Stimulated activated effector memory CD8-positive, alpha-beta T cell treated with anti-CD3 and anti-CD28 coated beads, Interleukin-12 subunit alpha, Interleukin-12 subunit beta, amount 100 ng/mL, for 72 hours (primary cell): ENCODE data around the gene MSI2.

Experiments
- ATAC-seq: fragments of 150-1000 bp; cut with Tn5 transposase; 2 replicates; pipeline ENCODE4 v1.10.0; 2021
- DNase-seq, 2 donors: peaks; one replicate each; pipeline ENCODE4 v3.0.0; 2021 to 2022; ENCODE audit warnings: low spot score in 2 of 2
- H3K27ac Mint-ChIP-seq: one replicate; pipeline ENCODE4 v1.8.0; 2022; ENCODE audit warnings: mild to moderate bottlenecking, mixed read lengths
- H3K36me3 Mint-ChIP-seq: one replicate; pipeline ENCODE4 v1.8.0; 2022; ENCODE audit warnings: mild to moderate bottlenecking, mixed read lengths
- H3K4me1 Mint-ChIP-seq: one replicate; pipeline ENCODE4 v1.8.0; 2022; ENCODE audit warnings: mixed read lengths
- H3K4me3 Mint-ChIP-seq: one replicate; pipeline ENCODE4 v1.8.0; 2022; ENCODE audit warnings: mild to moderate bottlenecking, mixed read lengths
- H3K9me3 Mint-ChIP-seq: one replicate; pipeline ENCODE4 v1.8.0; 2022; ENCODE audit warnings: mixed read lengths

The MSI2 gene

DNA sequence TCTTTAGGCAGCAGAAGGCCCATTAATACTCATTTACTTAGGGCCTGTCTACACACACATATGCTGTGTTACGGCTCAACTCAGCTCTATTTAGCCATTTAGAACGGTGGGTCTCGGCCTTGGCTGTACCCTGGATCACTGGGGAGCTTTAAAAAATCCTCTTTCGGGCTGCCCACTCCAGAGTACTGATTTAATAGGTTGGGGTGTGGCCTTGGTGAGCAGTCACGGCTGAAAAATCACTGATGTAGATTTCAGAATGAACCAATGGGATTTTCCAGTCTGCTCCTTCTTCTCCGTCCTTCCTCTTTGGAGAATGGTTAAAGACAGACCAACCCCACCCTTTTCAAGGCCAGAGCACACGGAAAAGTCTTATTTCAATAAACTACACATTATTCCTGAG, 265.3 kb downstream of the MSI2 start:
- peaks cover 23% of the 10 kb centered on the region for H3K4me1 Mint-ChIP-seq

DNA sequence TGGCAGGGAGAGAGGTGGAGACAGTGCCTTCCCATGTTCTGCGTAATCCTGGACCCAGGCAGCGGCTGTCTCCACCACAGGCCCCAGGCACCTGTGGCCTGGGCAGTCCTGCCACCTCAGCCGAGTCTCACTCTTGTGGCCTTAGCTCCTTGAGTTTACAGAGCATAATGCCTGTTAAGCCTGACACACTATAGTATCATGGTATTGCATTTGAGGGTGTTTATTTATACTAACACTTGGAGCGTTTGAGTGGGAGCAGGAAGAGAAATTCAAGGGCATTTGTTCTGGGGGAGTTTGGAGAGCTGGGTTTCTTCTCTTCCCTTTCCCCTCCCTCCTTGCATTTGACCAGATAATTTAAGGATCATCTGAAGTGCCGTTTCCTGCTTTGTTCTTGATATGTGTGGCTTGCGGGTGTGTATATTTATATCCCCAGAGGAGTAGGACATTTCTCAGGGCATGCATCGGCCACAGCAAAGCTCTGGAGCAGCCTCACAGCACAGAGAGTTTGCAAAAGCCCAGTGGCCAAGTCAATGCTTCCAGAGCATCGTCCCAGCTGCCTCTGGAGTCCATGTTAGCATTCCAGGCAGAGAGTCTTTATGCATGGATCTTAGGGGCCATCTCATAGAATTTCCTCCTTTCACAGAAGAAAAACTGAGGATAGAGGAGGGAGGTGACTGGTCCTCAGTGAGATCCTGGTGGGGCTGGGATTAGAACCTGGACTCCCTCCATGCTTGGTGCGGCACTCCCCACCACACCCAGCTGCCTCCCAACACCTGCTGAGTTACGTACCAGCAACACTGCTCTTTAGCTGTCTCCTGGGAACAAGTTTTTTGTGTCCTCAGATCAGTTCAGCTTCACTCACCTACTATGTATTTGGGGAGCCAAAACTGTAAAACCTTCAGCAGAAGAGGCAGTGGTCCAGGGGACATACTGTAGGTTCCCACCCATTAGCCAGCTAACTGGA, 266.0 kb downstream of the MSI2 start:
- DNase-seq (no peak), ATAC-seq (no peak)
- no peaks in the 10 kb centered on the region for H3K36me3 Mint-ChIP-seq
- H3K4me3 Mint-ChIP-seq = no peak overlapping the region
- H3K27ac Mint-ChIP-seq = peak overlapping the region; percentile 5
- peaks cover 23% of the 10 kb centered on the region for H3K4me1 Mint-ChIP-seq
- H3K9me3 Mint-ChIP-seq = no peaks in the 10 kb centered on the region

More for the DNA sequence above, 265.3 kb downstream of the MSI2 start:
- H3K4me3 Mint-ChIP-seq = no peak overlapping the region
- DNase-seq = no peak
- H3K36me3 Mint-ChIP-seq = no peaks in the 10 kb centered on the region
- H3K27ac Mint-ChIP-seq = peak overlapping the region; percentile 5
- H3K9me3 Mint-ChIP-seq = no peaks in the 10 kb centered on the region
- ATAC-seq = no peak

DNA sequence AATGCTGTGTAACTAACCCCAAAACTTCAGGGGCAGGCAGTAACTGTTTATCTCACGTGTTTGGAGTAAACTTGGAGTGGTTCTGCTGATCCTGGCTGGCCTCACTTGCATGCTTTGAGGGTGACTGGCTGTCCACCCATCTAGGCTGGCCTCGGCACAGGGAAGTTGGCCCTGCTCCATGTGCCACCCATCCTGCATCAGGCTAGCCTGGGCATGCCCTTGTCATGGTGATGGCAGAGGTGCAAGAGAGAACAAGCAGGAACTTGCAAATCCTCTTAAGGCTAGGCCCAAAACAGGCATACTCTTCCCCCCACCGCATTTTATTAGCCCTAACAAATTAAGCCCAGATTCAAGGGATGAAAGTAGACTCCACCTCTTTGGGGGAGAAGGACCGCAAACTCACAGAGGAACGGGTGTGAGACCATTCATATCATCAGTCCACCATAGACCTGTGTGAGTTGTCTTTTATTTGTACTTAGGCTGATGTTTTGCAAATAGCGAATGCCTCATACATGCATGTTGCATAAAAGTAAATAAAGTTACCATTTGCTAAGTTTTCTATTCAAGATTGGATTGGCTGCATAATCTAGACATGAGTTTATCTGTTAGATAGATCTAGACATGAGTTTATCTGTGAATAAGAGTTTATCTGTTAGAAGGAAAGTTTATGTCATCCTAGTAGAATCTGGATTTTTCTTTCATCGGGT, 267.8 kb downstream of the MSI2 start:
- Mint-ChIP-seq H3K4me3 (no peak overlapping the region), H3K4me1 (peaks cover 18% of the 10 kb centered on the region), H3K27ac (no peak overlapping the region), H3K36me3 (no peaks in the 10 kb centered on the region), H3K9me3 (no peaks in the 10 kb centered on the region)
- ATAC-seq (no peak), DNase-seq (no peak)

DNA sequence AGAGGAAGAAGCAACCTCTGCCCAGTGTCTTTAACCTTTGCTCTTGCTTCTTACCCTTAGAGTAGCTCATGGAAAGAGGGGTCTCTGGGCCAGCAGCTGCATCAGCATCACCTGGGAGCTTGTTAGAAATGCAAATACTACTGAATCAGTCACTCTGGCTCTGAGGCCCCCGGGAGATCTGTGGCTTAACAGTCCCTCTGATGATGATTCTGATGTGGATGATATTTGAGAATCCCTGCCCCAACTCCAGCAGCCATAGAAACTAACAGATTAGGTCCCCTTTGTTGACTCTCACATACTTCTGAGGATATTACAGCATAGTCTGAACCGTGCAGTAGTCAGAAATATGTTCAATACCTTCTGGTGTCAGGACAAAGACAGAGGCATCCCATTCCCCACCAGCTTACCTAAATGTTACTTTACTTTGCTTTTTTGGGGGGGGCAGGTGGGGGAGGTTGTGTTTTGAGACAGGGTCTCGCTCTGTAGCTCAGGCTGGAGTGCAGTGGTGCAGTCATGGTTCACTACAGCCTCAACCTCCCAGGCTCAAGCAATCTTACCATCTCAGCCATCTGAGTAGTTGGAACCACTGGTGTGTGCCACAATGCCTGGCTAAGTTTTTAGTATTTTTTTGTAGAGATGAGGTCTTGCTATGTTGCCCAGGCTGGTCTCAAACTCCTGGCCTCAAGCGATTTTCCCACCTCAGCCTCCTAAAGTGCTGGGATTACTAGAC, 268.7 kb downstream of the MSI2 start:
- Mint-ChIP-seq H3K4me1 (peaks cover 14% of the 10 kb centered on the region), H3K9me3 (no peaks in the 10 kb centered on the region), H3K4me3 (no peak overlapping the region), H3K27ac (no peak overlapping the region), H3K36me3 (no peaks in the 10 kb centered on the region)
- DNase-seq (no peak), ATAC-seq (no peak)

DNA sequence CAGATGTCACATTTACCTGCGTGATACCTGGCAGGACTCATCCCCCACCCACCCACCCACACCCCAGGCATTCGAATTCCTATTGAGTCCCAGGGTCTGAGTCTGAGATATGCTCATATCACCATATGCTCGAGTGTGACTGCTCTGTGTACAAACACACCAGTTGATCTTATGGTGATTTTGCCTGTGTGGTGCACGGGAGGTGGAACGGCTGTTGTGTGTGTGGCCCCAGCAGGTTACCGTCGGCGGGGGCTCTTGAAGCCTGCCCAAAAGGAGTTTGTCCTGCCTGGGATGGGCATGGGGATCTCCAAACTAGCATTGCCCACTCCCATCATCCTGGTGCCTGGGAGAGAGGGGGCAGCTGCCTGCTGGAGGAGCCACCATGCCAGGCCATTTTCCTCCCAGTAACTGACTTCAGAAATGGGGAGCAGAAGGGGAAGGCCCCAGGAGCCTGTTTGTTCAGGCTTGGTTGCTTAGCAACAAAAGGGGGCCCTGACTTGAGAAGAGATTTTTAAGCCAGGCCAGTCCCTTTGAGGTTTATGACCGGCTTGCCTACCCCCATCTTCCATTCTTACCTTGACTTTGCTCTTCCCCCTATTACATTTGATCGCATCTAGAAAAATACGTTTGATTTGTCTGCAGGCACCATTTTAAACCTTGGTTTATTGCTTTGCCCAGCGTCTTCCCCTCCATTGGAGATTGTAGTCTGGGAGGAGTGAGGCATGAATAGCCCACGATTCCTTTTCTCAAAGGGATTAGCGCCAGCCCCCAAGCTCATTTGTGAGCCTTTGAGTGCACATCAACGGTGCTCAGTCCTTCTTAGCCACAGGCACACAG, 271.1 kb downstream of the MSI2 start:
- no peak for DNase-seq
- Mint-ChIP-seq H3K36me3 (peaks cover 6% of the 10 kb centered on the region), H3K9me3 (no peaks in the 10 kb centered on the region), H3K27ac (no peak overlapping the region), H3K4me3 (no peak overlapping the region), H3K4me1 (peaks cover 30% of the 10 kb centered on the region)
- ATAC-seq = no peak

DNA sequence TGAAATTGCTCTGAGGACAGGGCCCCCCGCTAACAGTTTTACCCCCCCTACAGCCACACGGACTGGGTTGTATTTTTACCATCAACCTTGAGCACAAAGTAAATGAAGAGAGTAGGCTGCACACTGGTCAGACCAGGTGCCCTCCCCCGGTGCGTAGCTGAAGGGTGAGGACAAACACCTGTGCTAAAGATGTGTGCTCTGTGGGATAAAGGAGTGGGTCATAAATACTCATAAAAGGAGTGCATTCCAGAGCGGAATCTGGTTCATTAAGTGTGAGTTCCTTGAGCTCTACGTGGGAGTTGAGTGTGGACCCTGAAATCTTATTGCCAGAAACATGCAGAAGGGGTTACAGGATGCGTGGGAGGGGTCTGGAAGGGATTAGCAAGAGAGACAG, 271.7 kb downstream of the MSI2 start:
- ATAC-seq = no peak
- Mint-ChIP-seq H3K36me3 (peaks cover 6% of the 10 kb centered on the region), H3K4me1 (peaks cover 30% of the 10 kb centered on the region), H3K4me3 (no peak overlapping the region), H3K9me3 (no peaks in the 10 kb centered on the region), H3K27ac (no peak overlapping the region)
- no peak for DNase-seq

DNA sequence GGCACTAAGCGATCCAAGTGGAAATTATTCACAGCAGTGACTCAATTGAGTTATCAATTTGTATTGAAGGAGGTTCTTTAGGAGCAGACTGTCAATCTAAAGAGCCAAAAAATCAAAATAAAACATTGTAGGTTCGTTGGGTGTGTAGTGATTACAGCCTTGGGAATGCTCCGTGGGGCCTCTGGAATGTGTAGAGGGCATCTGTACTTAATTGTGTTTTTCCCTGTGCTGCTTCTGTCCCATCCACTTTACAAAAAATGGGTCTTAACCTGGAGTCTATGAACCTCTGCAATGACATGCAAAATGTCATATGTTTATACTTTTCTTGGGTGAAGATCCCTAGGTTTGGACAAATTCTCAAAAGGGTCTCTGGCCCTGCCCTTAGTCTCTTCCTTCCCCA, 273.7 kb downstream of the MSI2 start:
- H3K36me3 Mint-ChIP-seq = peaks cover 6% of the 10 kb centered on the region
- H3K27ac Mint-ChIP-seq = peak overlapping the region; percentile 32
- H3K4me3 Mint-ChIP-seq = no peak overlapping the region
- peaks cover 22% of the 10 kb centered on the region for H3K4me1 Mint-ChIP-seq
- ATAC-seq = no peak
- no peak for DNase-seq
- H3K9me3 Mint-ChIP-seq = no peaks in the 10 kb centered on the region

DNA sequence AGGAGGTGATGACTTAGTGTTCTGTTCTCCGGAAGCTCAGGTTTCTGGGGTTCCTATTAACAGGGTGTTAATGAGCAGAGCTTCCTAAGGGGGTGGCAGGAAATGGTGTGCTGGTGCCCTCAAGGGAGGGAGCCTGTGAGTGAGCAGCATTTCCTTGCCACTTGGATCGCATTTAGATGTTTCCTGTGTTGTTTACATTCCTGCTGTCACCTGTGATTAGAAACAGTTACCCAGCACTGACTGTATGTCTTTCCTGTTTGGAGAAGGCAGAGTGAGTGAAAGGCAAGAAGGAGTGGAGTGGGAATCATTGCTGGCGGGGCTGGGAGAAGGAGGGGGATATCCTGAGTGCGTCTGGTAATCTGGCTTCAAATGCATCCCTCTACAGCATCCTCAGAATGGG, 274.2 kb downstream of the MSI2 start:
- Mint-ChIP-seq H3K4me1 (peaks cover 25% of the 10 kb centered on the region), H3K27ac (peak overlapping the region; percentile 32), H3K4me3 (no peak overlapping the region), H3K36me3 (peaks cover 6% of the 10 kb centered on the region), H3K9me3 (no peaks in the 10 kb centered on the region)
- ATAC-seq (no peak), DNase-seq (no peak)

DNA sequence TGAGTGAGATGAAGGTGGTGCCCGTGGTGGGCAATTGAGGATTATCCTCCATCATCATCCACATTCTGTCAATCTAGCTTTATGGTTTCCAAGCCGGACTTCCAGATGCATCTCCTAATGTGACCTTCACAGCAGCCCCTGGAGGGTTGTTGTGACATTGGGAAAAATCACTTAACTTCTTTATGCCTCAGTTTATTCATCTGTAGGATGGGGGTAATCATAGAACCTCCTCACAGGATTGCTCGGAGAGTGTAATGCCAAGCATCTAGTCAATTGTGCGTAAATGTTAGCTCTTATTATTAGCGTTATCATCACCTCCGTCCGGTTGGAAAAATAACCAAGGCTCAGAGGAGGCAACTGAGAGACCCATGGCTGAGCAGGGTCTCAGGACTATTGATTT, 274.8 kb downstream of the MSI2 start:
- no peak for ATAC-seq
- peak overlapping the region; percentile 32 for H3K27ac Mint-ChIP-seq
- peaks cover 25% of the 10 kb centered on the region for H3K4me1 Mint-ChIP-seq
- no peak overlapping the region for H3K4me3 Mint-ChIP-seq
- DNase-seq = no peak
- no peaks in the 10 kb centered on the region for H3K9me3 Mint-ChIP-seq
- H3K36me3 Mint-ChIP-seq = peaks cover 6% of the 10 kb centered on the region

DNA sequence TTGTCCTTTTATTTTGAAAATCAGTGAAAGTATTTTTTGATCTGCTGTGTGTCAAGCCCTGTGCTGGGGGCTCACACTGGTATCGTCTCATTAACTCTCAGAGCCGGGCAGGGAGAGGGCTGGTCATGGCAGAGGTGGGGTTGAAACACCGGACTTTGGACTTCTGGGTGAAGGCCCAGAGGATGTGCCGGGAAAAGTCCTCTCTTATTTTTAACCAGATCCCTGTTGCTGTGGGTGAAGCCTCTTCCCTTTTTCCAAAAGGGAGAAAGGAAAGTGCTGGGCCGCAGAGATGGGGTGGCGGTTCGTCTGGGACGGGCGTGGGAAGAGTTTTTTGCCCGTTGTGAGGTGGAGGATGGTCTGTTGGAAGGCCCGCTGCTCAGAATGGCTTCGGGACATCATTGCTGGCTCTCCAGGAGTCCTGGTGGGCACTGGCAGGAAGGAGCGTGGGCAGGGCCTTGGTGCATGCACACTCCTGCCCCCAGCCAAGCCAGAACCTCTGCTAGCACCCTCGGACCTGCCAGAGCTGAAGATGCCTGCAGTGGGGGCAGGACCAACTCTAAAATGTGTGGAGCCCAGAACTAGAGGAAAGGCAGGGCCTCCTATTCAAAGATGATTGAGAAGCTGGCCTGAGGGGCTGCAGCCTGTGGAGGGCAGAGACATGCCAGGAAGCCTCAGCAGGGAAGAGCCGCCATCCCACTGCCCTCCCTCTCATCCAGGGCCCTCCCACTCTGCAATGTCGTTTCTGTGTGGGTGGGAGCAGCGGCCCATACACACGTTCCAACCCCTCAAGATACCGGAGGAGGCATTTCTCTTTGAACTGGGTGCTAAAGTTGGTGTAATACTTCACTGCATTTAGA, 275.6 kb downstream of the MSI2 start:
- ATAC-seq = no peak
- Mint-ChIP-seq H3K9me3 (no peaks in the 10 kb centered on the region), H3K4me1 (peaks cover 25% of the 10 kb centered on the region), H3K36me3 (peaks cover 6% of the 10 kb centered on the region), H3K4me3 (no peak overlapping the region), H3K27ac (peak overlapping the region; percentile 32)
- no peak for DNase-seq

DNA sequence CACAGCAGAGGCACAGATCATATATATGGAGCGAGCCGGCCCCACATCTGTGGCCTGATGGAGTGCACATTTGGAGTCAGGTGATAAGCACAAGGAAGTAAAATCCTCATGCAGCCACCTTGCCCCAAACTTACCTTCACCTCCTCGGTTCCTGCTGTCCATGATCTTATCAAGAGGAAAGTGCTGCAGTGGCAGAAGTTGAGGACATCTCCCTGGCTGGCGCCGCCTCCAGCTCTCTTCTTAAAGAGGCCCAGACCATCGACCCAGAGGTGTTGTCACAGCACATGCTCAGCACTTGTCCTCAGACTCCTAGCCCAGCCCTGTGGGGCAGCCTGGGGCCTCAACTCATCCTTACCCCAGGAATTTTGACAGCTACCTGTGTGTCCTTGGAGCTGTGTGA, 276.2 kb downstream of the MSI2 start:
- no peak overlapping the region for H3K4me3 Mint-ChIP-seq
- H3K27ac Mint-ChIP-seq = peak overlapping the region; percentile 32
- DNase-seq (no peak), ATAC-seq (no peak)
- no peaks in the 10 kb centered on the region for H3K9me3 Mint-ChIP-seq
- peaks cover 25% of the 10 kb centered on the region for H3K4me1 Mint-ChIP-seq
- peaks cover 6% of the 10 kb centered on the region for H3K36me3 Mint-ChIP-seq

DNA sequence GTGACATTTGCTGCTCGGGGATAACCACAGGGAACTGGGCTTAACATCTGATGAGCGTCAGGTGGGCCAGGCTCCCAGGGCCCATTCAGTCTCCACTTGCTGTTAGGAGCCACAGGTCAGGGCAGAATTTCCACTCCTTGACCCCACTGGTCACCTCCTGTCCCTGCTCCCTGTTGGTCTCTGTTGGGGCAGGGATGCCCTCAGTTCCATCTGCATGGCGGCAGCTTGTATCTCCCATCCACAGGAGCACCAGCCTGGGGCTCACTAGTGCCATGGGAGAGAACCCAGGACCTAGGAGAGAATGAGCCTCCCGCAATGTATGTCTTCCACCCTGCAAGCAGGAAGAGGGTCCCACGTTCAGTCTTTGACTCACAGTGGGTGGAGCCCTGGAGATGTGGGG, 276.6 kb downstream of the MSI2 start:
- no peak for DNase-seq
- Mint-ChIP-seq H3K4me1 (peaks cover 25% of the 10 kb centered on the region), H3K9me3 (no peaks in the 10 kb centered on the region), H3K36me3 (peaks cover 6% of the 10 kb centered on the region), H3K4me3 (no peak overlapping the region), H3K27ac (peak overlapping the region; percentile 65)
- ATAC-seq = no peak

DNA sequence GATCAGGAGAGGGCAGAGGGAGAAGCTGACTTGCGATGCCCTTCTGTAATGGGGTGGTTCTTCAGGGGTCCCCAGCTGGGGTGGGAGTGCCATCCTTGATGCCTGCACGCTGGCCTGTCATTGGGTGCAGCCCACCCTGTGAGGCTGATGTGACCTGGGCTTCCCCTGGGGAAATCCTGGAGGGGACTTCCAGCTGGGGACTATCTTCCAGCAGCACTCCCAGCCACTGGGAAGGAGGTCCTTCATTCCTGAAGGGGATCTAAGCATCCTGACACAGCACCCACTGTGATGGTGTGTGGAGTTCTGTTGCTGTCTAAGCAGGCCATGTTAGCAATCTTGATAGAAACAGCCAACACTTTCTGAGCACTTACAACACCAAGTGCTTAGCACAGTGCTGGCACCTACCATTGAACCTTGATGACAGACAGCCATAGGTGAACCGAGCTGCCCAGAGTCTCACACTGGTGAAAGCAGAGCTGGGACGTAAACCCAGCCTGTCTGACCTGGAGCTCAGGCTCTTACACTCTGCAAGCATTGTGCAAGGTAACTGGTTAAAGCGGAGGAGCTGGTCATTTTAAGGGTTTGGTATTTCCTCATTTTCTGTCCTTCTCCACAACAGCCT, 277.5 kb downstream of the MSI2 start:
- Mint-ChIP-seq H3K27ac (peak overlapping the region; percentile 65), H3K9me3 (no peaks in the 10 kb centered on the region), H3K36me3 (peaks cover 6% of the 10 kb centered on the region), H3K4me3 (no peak overlapping the region), H3K4me1 (peaks cover 25% of the 10 kb centered on the region)
- DNase-seq (no peak), ATAC-seq (no peak)

DNA sequence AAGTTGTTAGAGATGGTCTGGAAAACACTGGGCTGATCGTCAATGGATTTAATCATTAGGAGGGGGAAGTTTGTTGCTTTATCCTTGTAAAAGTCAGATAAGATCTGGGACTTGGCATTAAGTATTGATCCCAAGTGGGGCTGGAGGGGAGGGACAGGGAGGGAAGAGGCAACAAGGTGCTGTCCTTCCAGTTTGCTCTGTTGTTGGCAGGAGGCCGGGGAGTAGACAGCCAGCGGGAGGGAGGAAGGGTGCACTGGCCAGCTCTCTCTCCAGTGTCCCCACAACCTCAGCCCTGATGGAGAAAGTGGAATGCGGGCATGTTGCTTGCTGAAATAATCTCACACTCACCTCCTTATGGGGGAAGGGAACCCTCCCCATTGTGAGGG, 278.5 kb downstream of the MSI2 start:
- Mint-ChIP-seq H3K27ac (peak overlapping the region; percentile 56), H3K4me3 (no peak overlapping the region), H3K36me3 (peaks cover 6% of the 10 kb centered on the region), H3K4me1 (peaks cover 25% of the 10 kb centered on the region), H3K9me3 (no peaks in the 10 kb centered on the region)
- ATAC-seq (no peak), DNase-seq (no peak)
